ENCODE measurements around the gene ACAN. TPM values are rescaled to one million over a fixed set of nuclear protein-coding genes. Genes with fewer than 3 reads are reported as not detected.

Gene ACAN
- total RNA-seq, 4 donors from 2014 or later: 0.85 to 6.9 TPM; not detected in 2

GRCh38 chr15:88843334-88843733 is 40.1 kb downstream of the ACAN start:
- Histone ChIP-seq H3K4me1 (no peaks in the 10 kb centered on the region), H3K27me3 (no peaks in the 10 kb centered on the region), H3K9me3 (no peaks in the 10 kb centered on the region), H3K36me3 (no peaks in the 10 kb centered on the region), H3K4me3 (no peak overlapping the region), H3K27ac (no peak overlapping the region)
- intact Hi-C loops (cut with DNase I; ENCODE audit: low total_unique reads): no loop called here
- DNase-seq: no peak
- no peak for TF ChIP-seq CTCF (IDR thresholded peaks at IDR 0.05)
- no peak for TF ChIP-seq POLR2A (IDR thresholded peaks at IDR 0.05)

- Histone ChIP-seq H3K4me1 (no peaks in the 10 kb centered on the region), H3K27me3 (no peaks in the 10 kb centered on the region), H3K9me3 (no peaks in the 10 kb centered on the region), H3K27ac (no peak overlapping the region), H3K4me3 (no peak overlapping the region), H3K36me3 (no peaks in the 10 kb centered on the region)
- intact Hi-C loops (cut with DNase I; ENCODE audit: low total_unique reads): no loop called here
- TF ChIP-seq POLR2A (IDR thresholded peaks at IDR 0.05) (no peak), CTCF (IDR thresholded peaks at IDR 0.05) (no peak)
- DNase-seq: no peak
These were observed 41.6 kb downstream of the ACAN start for GRCh38 chr15:88844749-88845386.

- Histone ChIP-seq H3K4me3 (no peak overlapping the region), H3K36me3 (no peaks in the 10 kb centered on the region), H3K27ac (no peak overlapping the region), H3K9me3 (no peaks in the 10 kb centered on the region), H3K27me3 (no peaks in the 10 kb centered on the region), H3K4me1 (no peaks in the 10 kb centered on the region)
- TF ChIP-seq POLR2A (IDR thresholded peaks at IDR 0.05): no peak
- DNase-seq: no peak
- intact Hi-C loops (cut with DNase I; ENCODE audit: low total_unique reads): no loop called here
These were observed 42.4 kb downstream of the ACAN start for GRCh38 chr15:88845616-88846015.

GRCh38 chr15:88847144-88847543 is 43.9 kb downstream of the ACAN start:
- Histone ChIP-seq H3K4me1 (no peaks in the 10 kb centered on the region), H3K9me3 (no peaks in the 10 kb centered on the region), H3K36me3 (no peaks in the 10 kb centered on the region), H3K27me3 (no peaks in the 10 kb centered on the region), H3K27ac (no peak overlapping the region), H3K4me3 (no peak overlapping the region)
- DNase-seq: no peak
- intact Hi-C loops (cut with DNase I; ENCODE audit: low total_unique reads): no loop called here
- TF ChIP-seq CTCF (IDR thresholded peaks at IDR 0.05) (no peak), POLR2A (IDR thresholded peaks at IDR 0.05) (no peak)

- intact Hi-C loops (cut with DNase I; ENCODE audit: low total_unique reads): no loop called here
These were observed 45.0 kb downstream of the ACAN start for GRCh38 chr15:88848203-88848602.

More at GRCh38 chr15:88848203-88848602, 45.0 kb downstream of the ACAN start:
- Histone ChIP-seq H3K4me1 (no peaks in the 10 kb centered on the region), H3K27ac (no peak overlapping the region), H3K9me3 (no peaks in the 10 kb centered on the region), H3K4me3 (no peak overlapping the region), H3K36me3 (no peaks in the 10 kb centered on the region), H3K27me3 (no peaks in the 10 kb centered on the region)
- TF ChIP-seq POLR2A (IDR thresholded peaks at IDR 0.05) (no peak), CTCF (IDR thresholded peaks at IDR 0.05) (no peak)
- DNase-seq: no peak

Measured in uterus (tissue), 4 donors.